ENCODE measurements around the gene B3GNT8. TPM values are rescaled to one million over a fixed set of nuclear protein-coding genes. Genes with fewer than 3 reads are reported as not detected.

B3GNT8 gene
- total RNA-seq, 1 experiment from 2014 or later, result 3.7 TPM

DNA sequence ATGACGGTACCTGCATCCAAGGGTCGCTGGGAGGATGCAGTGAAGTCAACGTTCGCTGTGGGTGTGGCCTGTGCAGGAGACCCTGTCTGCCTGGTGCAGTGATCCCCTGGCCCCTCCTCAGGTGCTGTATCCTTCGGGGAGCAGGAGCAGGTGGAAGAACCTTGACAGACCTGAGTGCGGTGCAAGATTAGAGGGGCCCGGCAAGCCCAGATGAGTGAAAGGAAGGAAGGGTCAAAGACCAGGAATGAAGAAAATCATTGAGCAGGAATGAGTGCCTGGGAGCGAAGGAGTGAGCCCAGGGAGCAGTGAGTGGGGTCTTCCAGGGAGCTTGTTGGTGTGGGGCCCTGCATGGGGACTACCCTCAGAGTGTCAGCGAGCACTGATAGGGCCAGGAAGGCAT lies 12.7 kb downstream of the B3GNT8 start:
- CTCF ChIA-PET, result no interaction called here
- Mint-ChIP-seq H3K27me3 (ENCODE audit: insufficient read depth, unreplicated experiment) (no peaks in the 10 kb centered on the region), H3K36me3 (ENCODE audit: insufficient read depth, unreplicated experiment) (peaks cover 27% of the 10 kb centered on the region), H3K27ac (ENCODE audit: unreplicated experiment) (no peak overlapping the region), H3K9me3 (ENCODE audit: unreplicated experiment) (no peaks in the 10 kb centered on the region), H3K4me1 (ENCODE audit: low read depth, unreplicated experiment) (peaks cover 8% of the 10 kb centered on the region), H3K4me3 (ENCODE audit: unreplicated experiment) (no peak overlapping the region)
- intact Hi-C loops (cut with micrococcal nuclease; ENCODE audit: unreplicated experiment), result no loop called here
- BruUV-seq (replicated peaks), result no TSS peak
- peaks cover 2% of the 10 kb centered on the region; the same call in 1 of the 2 replicates for H3K36me3 ChIP-seq (ENCODE audit: control insufficient read depth, insufficient read depth, low read length)
- H3K9me3 ChIP-seq, result no peaks in the 10 kb centered on the region
- H3K4me1 ChIP-seq, result peaks cover 6% of the 10 kb centered on the region
- no peak for TF ChIP-seq CTCF (IDR thresholded peaks at IDR 0.05; ENCODE audit: insufficient read depth in 1 of 2, low read depth in 1 of 2, low read length in 1 of 2, severe bottlenecking in 1 of 2, unreplicated experiment in 1 of 2)
- DNase-seq, result no peak
- no peak overlapping the region for H3K4me3 ChIP-seq (ENCODE audit: low read depth, low read length)
- POLR2A ChIA-PET, result no interaction called here
- H3K27me3 ChIP-seq (replicated peaks; ENCODE audit: control insufficient read depth, insufficient read depth, low read length), result no peaks in the 10 kb centered on the region

DNA sequence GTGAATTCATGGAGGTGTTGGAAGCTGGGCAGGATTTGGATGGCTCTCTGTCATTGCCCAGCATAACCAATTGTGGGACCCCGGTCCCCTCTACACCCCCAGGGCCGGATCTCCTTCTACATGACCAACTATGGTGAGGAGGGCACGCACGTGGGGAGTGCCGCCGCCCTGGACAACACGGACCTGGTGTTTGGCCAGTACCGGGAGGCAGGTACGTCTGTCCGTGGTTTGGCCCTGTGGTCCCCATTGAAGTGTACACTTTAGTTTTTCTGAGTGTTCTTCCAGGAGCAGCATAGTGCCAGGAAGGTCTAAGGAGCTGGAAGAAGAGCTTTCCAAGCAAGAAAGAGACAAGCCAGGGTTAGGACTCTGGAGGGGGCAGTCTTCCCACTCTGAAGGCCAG lies 13.2 kb downstream of the B3GNT8 start:
- H3K27me3 Mint-ChIP-seq (ENCODE audit: insufficient read depth, unreplicated experiment), result no peaks in the 10 kb centered on the region
- intact Hi-C loops (cut with micrococcal nuclease; ENCODE audit: unreplicated experiment), result no loop called here
- BruUV-seq (replicated peaks), result no TSS peak
- H3K4me1 Mint-ChIP-seq (ENCODE audit: low read depth, unreplicated experiment), result peaks cover 13% of the 10 kb centered on the region
- Histone ChIP-seq H3K27me3 (replicated peaks; ENCODE audit: control insufficient read depth, insufficient read depth, low read length) (no peaks in the 10 kb centered on the region), H3K4me1 (peaks cover 11% of the 10 kb centered on the region), H3K9me3 (no peaks in the 10 kb centered on the region), H3K36me3 (ENCODE audit: control insufficient read depth, insufficient read depth, low read length) (peaks cover 2% of the 10 kb centered on the region; the same call in 1 of the 2 replicates), H3K4me3 (ENCODE audit: low read depth, low read length) (no peak overlapping the region)
- H3K27ac Mint-ChIP-seq (ENCODE audit: unreplicated experiment), result no peak overlapping the region
- POLR2A ChIA-PET, result no interaction called here
- TF ChIP-seq CTCF (IDR thresholded peaks at IDR 0.05; ENCODE audit: insufficient read depth in 1 of 2, low read depth in 1 of 2, low read length in 1 of 2, severe bottlenecking in 1 of 2, unreplicated experiment in 1 of 2), result no peak
- no peak for DNase-seq
- H3K4me3 Mint-ChIP-seq (ENCODE audit: unreplicated experiment), result no peak overlapping the region
- peaks cover 27% of the 10 kb centered on the region for H3K36me3 Mint-ChIP-seq (ENCODE audit: insufficient read depth, unreplicated experiment)
- CTCF ChIA-PET, result no interaction called here
- H3K9me3 Mint-ChIP-seq (ENCODE audit: unreplicated experiment), result no peaks in the 10 kb centered on the region

- peaks cover 16% of the 10 kb centered on the region for H3K4me1 Mint-ChIP-seq (ENCODE audit: low read depth, unreplicated experiment)
- Histone ChIP-seq H3K4me1 (peaks cover 15% of the 10 kb centered on the region), H3K27me3 (replicated peaks; ENCODE audit: control insufficient read depth, insufficient read depth, low read length) (no peaks in the 10 kb centered on the region), H3K4me3 (ENCODE audit: low read depth, low read length) (no peak overlapping the region), H3K36me3 (ENCODE audit: control insufficient read depth, insufficient read depth, low read length) (peaks cover 2% of the 10 kb centered on the region; the same call in 1 of the 2 replicates), H3K9me3 (no peaks in the 10 kb centered on the region)
- no peak for TF ChIP-seq CTCF (IDR thresholded peaks at IDR 0.05; ENCODE audit: insufficient read depth in 1 of 2, low read depth in 1 of 2, low read length in 1 of 2, severe bottlenecking in 1 of 2, unreplicated experiment in 1 of 2)
- POLR2A ChIA-PET, result no interaction called here
- CTCF ChIA-PET, result no interaction called here
- no peaks in the 10 kb centered on the region for H3K9me3 Mint-ChIP-seq (ENCODE audit: unreplicated experiment)
- no peak overlapping the region for H3K27ac Mint-ChIP-seq (ENCODE audit: unreplicated experiment)
- H3K36me3 Mint-ChIP-seq (ENCODE audit: insufficient read depth, unreplicated experiment), result peaks cover 27% of the 10 kb centered on the region
- intact Hi-C loops (cut with micrococcal nuclease; ENCODE audit: unreplicated experiment), result no loop called here
- H3K27me3 Mint-ChIP-seq (ENCODE audit: insufficient read depth, unreplicated experiment), result no peaks in the 10 kb centered on the region
- no peak for DNase-seq
- no TSS peak for BruUV-seq (replicated peaks)
- H3K4me3 Mint-ChIP-seq (ENCODE audit: unreplicated experiment), result no peak overlapping the region
Measured at GRCh38 chr19:41412953-41413352, 14.2 kb downstream of the B3GNT8 start.

Measured in Caco-2 (cell line).